Measurements from ENCODE around the gene SMCO1.

DNA sequence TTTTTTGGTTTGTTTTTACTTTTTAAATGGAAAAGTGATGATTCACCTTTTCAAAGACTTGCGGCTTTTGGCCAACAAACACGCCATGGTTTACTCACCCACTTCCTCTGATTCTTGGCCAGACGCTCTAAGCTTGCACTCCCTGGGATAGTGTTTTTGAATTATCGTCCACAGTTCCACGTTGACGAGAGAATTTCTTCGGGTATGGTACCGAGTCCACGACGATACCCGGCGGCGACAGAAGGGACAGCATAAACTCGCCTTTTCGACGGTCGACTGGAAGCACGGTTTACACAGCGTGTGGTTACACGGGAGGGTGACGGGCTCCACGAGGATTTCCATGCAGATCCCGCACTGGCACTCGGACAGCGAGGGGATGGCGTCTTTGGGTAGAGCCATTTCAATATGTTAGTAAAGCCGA, 12.4 kb downstream of the SMCO1 start:
- TF ChIP-seq POLR2AphosphoS5 (IDR thresholded peaks at IDR 0.05) (peak; percentile 39 to 58), POLR2A (IDR thresholded peaks at IDR 0.05; ENCODE audit: low read depth) (no peak), EP300 (IDR thresholded peaks at IDR 0.05) (no peak)
- TF ChIP-seq, protein P1, sequence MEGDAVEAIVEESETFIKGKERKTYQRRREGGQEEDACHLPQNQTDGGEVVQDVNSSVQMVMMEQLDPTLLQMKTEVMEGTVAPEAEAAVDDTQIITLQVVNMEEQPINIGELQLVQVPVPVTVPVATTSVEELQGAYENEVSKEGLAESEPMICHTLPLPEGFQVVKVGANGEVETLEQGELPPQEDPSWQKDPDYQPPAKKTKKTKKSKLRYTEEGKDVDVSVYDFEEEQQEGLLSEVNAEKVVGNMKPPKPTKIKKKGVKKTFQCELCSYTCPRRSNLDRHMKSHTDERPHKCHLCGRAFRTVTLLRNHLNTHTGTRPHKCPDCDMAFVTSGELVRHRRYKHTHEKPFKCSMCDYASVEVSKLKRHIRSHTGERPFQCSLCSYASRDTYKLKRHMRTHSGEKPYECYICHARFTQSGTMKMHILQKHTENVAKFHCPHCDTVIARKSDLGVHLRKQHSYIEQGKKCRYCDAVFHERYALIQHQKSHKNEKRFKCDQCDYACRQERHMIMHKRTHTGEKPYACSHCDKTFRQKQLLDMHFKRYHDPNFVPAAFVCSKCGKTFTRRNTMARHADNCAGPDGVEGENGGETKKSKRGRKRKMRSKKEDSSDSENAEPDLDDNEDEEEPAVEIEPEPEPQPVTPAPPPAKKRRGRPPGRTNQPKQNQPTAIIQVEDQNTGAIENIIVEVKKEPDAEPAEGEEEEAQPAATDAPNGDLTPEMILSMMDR (IDR thresholded peaks at IDR 0.05) = no peak
